Activated gamma-delta T cell treated with Interleukin-2 at 50 U/mL for 16 hours (primary cell): ENCODE results near the gene GAS2L3.

ENCODE experiments used
- DNase-seq: peaks from one replicate; pipeline ENCODE4 v3.0.0-alpha.2; 2020

Gene GAS2L3

GRCh38 chr12:100668945-100669536, 95.6 kb downstream of the GAS2L3 start:
- no peak for DNase-seq

- DNase-seq, result no peak
Observed at GRCh38 chr12:100669922-100670321, 96.4 kb downstream of the GAS2L3 start.

- no peak for DNase-seq
Observed at GRCh38 chr12:100671396-100672074, 98.1 kb downstream of the GAS2L3 start.

GRCh38 chr12:100672075-100672592, 98.7 kb downstream of the GAS2L3 start:
- no peak for DNase-seq

- DNase-seq, result no peak
Observed at GRCh38 chr12:100674036-100674888, 100.8 kb downstream of the GAS2L3 start.
